HepG2 (cell line): ENCODE measurements around the gene IL1RAP. TPM values are rescaled to one million over a fixed set of nuclear protein-coding genes. Genes with fewer than 3 reads are reported as not detected.

Source experiments
- ATAC-seq: fragments of 200-7000 bp; cut with Tn5 transposase; 3 replicates; pipeline ENCODE4 v1.9.1; 2020; ENCODE audit warnings: mild to moderate bottlenecking, moderate library complexity
- BruUV-seq: library from RNA; stranded (reverse); fragments of 400-500 nt; replicated peaks from 2 replicates; lab custom pipeline; 2021; lab: Mats Ljungman, UMichigan
- CTCF ChIA-PET: fragments of 300-600 bp; formaldehyde crosslinking; extraction: SDS; loops from one replicate; lab custom pipeline; 2021; ENCODE audit warnings: low total read pairs, inconsistent platforms, low intra/inter-chr PET ratio; lab: Yijun Ruan, JAX
- POLR2A ChIA-PET: fragments of 350-600 bp; sonication (Branson Sonifier 250); formaldehyde crosslinking; loops from one replicate; lab custom pipeline; 2020; ENCODE audit warnings: antibody characterized with exemption, inconsistent platforms; lab: Yijun Ruan, JAX
- DNase-seq: peaks from one replicate; pipeline ENCODE4 v3.0.0-alpha.2; 2015; ENCODE audit warnings: low spot score
- FAIRE-seq: peaks from 3 replicates; lab custom pipeline; 2011; peaks lifted over from hg19 to GRCh38; lab: Jason Lieb, UNC
- H2AFZ ChIP-seq: one replicate; pipeline ENCODE4 v1.6.1; 2011; ENCODE audit warnings: low read length, inconsistent platforms
- H3K27ac ChIP-seq: fragments of 300-600 bp; 3 replicates; pipeline ENCODE4 v1.8.0; 2011; ENCODE audit warnings: mixed run types, mild to moderate bottlenecking, mixed read lengths, low read length, inconsistent platforms; ENCODE audit not compliant: insufficient read depth; ENCODE audit errors: extremely low read length
- H3K27me3 ChIP-seq, 2 experiments: fragments of 200-600 bp in 1 of 2; 2 replicates in 1 of 2; 3 replicates in 1 of 2; pipeline versions ENCODE4 v1.6.0 to v1.8.0; 2011; ENCODE audit warnings: low read length in 2 of 2, mild to moderate bottlenecking in 2 of 2, moderate library complexity in 2 of 2, inconsistent platforms in 1 of 2; ENCODE audit not compliant: insufficient read depth in 2 of 2, control insufficient read depth in 1 of 2
- H3K36me3 ChIP-seq, 2 experiments: fragments of 200-600 bp in 1 of 2; replicated peaks in 1 of 2; 2 replicates in 1 of 2; 3 replicates in 1 of 2; pipeline versions ENCODE4 v1.5.1 to v1.8.0; 2011; ENCODE audit warnings: low read length in 2 of 2, inconsistent platforms in 1 of 2; ENCODE audit not compliant: insufficient read depth in 2 of 2, control insufficient read depth in 1 of 2
- H3K4me1 ChIP-seq: 2 replicates; pipeline ENCODE4 v1.5.1; 2012; ENCODE audit warnings: low read length, inconsistent platforms; ENCODE audit not compliant: insufficient read depth
- H3K4me2 ChIP-seq: 2 replicates; pipeline ENCODE4 v1.6.0; 2011; ENCODE audit warnings: low read depth, low read length, inconsistent platforms
- H3K4me3 ChIP-seq, 3 experiments: fragments of 200-600 bp in 1 of 3; sonication (generic), shearing (Covaris generic) in 1 of 3; replicated peaks in 1 of 3; 2 replicates each; pipeline ENCODE4 v1.5.1; 2011 to 2016; ENCODE audit warnings: low read length in 3 of 3, inconsistent platforms in 2 of 3, low read depth in 2 of 3, mild to moderate bottlenecking in 2 of 3, control low read depth in 1 of 3, mixed read lengths in 1 of 3; ENCODE audit not compliant: insufficient read depth in 1 of 3
- H3K79me2 ChIP-seq: one replicate; pipeline ENCODE4 v1.6.1; 2011; ENCODE audit warnings: low read length, inconsistent platforms; ENCODE audit not compliant: insufficient read depth
- H3K9ac ChIP-seq: 2 replicates; pipeline ENCODE4 v1.6.0; 2011; ENCODE audit warnings: mild to moderate bottlenecking, low read depth, low read length, inconsistent platforms; ENCODE audit not compliant: insufficient read depth
- H3K9me3 ChIP-seq: 2 replicates; pipeline ENCODE4 v1.5.1; 2012; ENCODE audit warnings: mild to moderate bottlenecking, low read length
- H4K20me1 ChIP-seq: 2 replicates; pipeline ENCODE4 v1.6.0; 2011; ENCODE audit warnings: inconsistent platforms, mild to moderate bottlenecking, low read length, moderate library complexity; ENCODE audit not compliant: insufficient read depth
- ASH2L ChIP-seq: fragments of 300-600, 200-600 bp; sonication (generic); IDR thresholded peaks from 2 replicates; pipeline ENCODE4 v1.7.0; 2017; ENCODE audit warnings: low read depth, mild to moderate bottlenecking, moderate library complexity, mixed read lengths, low read length; ENCODE audit not compliant: insufficient read length
- BATF2 ChIP-seq: sonication (generic); formaldehyde crosslinking; IDR thresholded peaks from 2 replicates; pipeline ENCODE4 v1.8.0; 2022; ENCODE audit warnings: mild to moderate bottlenecking, missing genetic modification reagents, moderate library complexity
- FOXJ3 ChIP-seq: sonication (generic); formaldehyde crosslinking; IDR thresholded peaks from 2 replicates; pipeline ENCODE4 v1.4.0; 2020; ENCODE audit warnings: missing genetic modification reagents, mild to moderate bottlenecking, borderline replicate concordance
- HNF1A ChIP-seq, 2 experiments: sonication (generic) in 1 of 2; formaldehyde crosslinking in 1 of 2; IDR thresholded peaks; 2 replicates each; pipeline versions ENCODE4 v1.4.0 to v1.6.1; 2016 to 2020; ENCODE audit warnings: borderline replicate concordance in 1 of 2, low read depth in 1 of 2, mild to moderate bottlenecking in 1 of 2, missing genetic modification reagents in 1 of 2
- HOXA3 ChIP-seq: sonication (generic); formaldehyde crosslinking; IDR thresholded peaks from 2 replicates; pipeline ENCODE4 v1.5.0; 2020; ENCODE audit warnings: missing genetic modification reagents
- IRF9 ChIP-seq: sonication (generic); formaldehyde crosslinking; IDR thresholded peaks from 2 replicates; pipeline ENCODE4 v1.8.0; 2022; ENCODE audit warnings: missing genetic modification reagents, mild to moderate bottlenecking, borderline replicate concordance
- KDM2A ChIP-seq: sonication (generic); formaldehyde crosslinking; IDR thresholded peaks from 2 replicates; pipeline ENCODE4 v1.4.0; 2020; ENCODE audit warnings: low read depth, missing genetic modification reagents, borderline replicate concordance
- NFYB ChIP-seq: sonication (generic); formaldehyde crosslinking; IDR thresholded peaks from 2 replicates; pipeline ENCODE4 v1.4.0; 2020; ENCODE audit warnings: missing genetic modification reagents
- SOX5 ChIP-seq: IDR thresholded peaks from 2 replicates; pipeline ENCODE4 v1.6.1; 2016; ENCODE audit warnings: borderline replicate concordance
- TARDBP ChIP-seq: sonication (generic); formaldehyde crosslinking; IDR thresholded peaks from 2 replicates; pipeline ENCODE4 v1.8.0; 2022; ENCODE audit warnings: mild to moderate bottlenecking, missing genetic modification reagents
- ZKSCAN1 ChIP-seq: fragments of 150-350 bp; IDR thresholded peaks from 2 replicates; pipeline ENCODE4 v1.6.1; 2014; ENCODE audit warnings: low read length
- ZNF274 ChIP-seq: sonication (generic); formaldehyde crosslinking; IDR thresholded peaks from 2 replicates; pipeline ENCODE4 v1.5.1; 2020; ENCODE audit warnings: mild to moderate bottlenecking, missing genetic modification reagents
- ZNF326 ChIP-seq: sonication (generic); formaldehyde crosslinking; IDR thresholded peaks from 2 replicates; pipeline ENCODE4 v1.4.0; 2020; ENCODE audit warnings: missing genetic modification reagents, borderline replicate concordance
- ZNF335 ChIP-seq: sonication (generic); formaldehyde crosslinking; IDR thresholded peaks from 2 replicates; pipeline ENCODE4 v1.4.0; 2020; ENCODE audit warnings: missing genetic modification reagents
- ZNF569 ChIP-seq: sonication (generic); formaldehyde crosslinking; IDR thresholded peaks from 2 replicates; pipeline ENCODE4 v1.5.0; 2020; ENCODE audit warnings: mild to moderate bottlenecking, missing genetic modification reagents, moderate library complexity, borderline replicate concordance
- ZNF660 ChIP-seq: sonication (generic); formaldehyde crosslinking; IDR thresholded peaks from 2 replicates; pipeline ENCODE4 v1.5.1; 2020; ENCODE audit warnings: mild to moderate bottlenecking, low read depth, missing genetic modification reagents, borderline replicate concordance
- ZNF724P ChIP-seq: sonication (generic); formaldehyde crosslinking; IDR thresholded peaks from 2 replicates; pipeline ENCODE4 v1.8.0; 2022; ENCODE audit warnings: missing genetic modification reagents, borderline replicate concordance
- WGBS: methylation state at CpG from one replicate; pipeline ENCODE4 v1.1.6; 2017; ENCODE audit warnings: low lambda C conversion rate; 5-methylcytosine and 5-hydroxymethylcytosine counted together
- in situ Hi-C: cut with HindIII; loops from 2 replicates; pipeline ENCODE4 v1.10.0; 2017; ENCODE audit warnings: low pct_unique_long_range_greater_than_20kb; ENCODE audit not compliant: extremely low pct_ligation_motif_present
- intact Hi-C: fragments of 100-400 bp; cut with micrococcal nuclease; formaldehyde crosslinking; loops from one replicate; pipeline ENCODE4 v1.10.0; 2022; ENCODE audit not compliant: unreplicated experiment
- polyA plus RNA-seq, 8 experiments: library from polyadenylated mRNA; depleted of rRNA in 3 of 8; stranded (reverse) in 7 of 8; unstranded in 1 of 8; fragments of >200 nt; fragmentation: Illumina TruSeq in 4 of 8; extraction: Trizol in 4 of 8; gene quantifications; 2 replicates each; pipeline versions ENCODE4 v1.2.1 to v1.2.3, GENCODE V29; 2011 to 2016; ENCODE audit warnings: low read depth in 4 of 8, missing spikeins in 1 of 8, mixed read lengths in 1 of 8; ENCODE audit not compliant: insufficient read depth in 1 of 8
- total RNA-seq, 5 experiments: library from RNA; depleted of rRNA; stranded (reverse); fragments of >200 nt; fragmentation: Illumina TruSeq; extraction: Trizol; gene quantifications; 2 replicates each; pipeline ENCODE4 v1.2.3, GENCODE V29; 2016; ENCODE audit warnings: low read depth in 1 of 5
- TF ChIP-seq, protein P1 (sequence below): sonication (generic); formaldehyde crosslinking; IDR thresholded peaks from 2 replicates; pipeline ENCODE4 v1.8.1; 2023; ENCODE audit warnings: mild to moderate bottlenecking, missing genetic modification reagents

The IL1RAP gene
- total and polyA plus RNA-seq, 2 of the 13 experiments (the other 11 are each of a cell fraction or from before 2014, with no cell fraction given) = 18.3 to 54.9 TPM

- no TSS peak for BruUV-seq
- Histone ChIP-seq H3K4me2 (no peak overlapping the region), H3K9ac (no peak overlapping the region), H3K4me3 (no peak overlapping the region), H3K27ac (no peak overlapping the region), H4K20me1 (no peaks in the 10 kb centered on the region), H3K9me3 (no peaks in the 10 kb centered on the region), H3K27me3 (no peaks in the 10 kb centered on the region), H2AFZ (no peak overlapping the region), H3K4me1 (no peaks in the 10 kb centered on the region), H3K79me2 (no peaks in the 10 kb centered on the region), H3K36me3 (no peaks in the 10 kb centered on the region)
- FAIRE-seq (no peak), ATAC-seq (no peak), DNase-seq (no peak)
- POLR2A ChIA-PET = no interaction called here
- WGBS = 53% methylated on average over 7 of the region's 7 CpGs
- intact Hi-C loops (no loop called here), in situ Hi-C loops (loop anchor here (25.0 kb wide), 1 partner anchor 722 kb away; no protein-coding TSS in a partner anchor)
- CTCF ChIA-PET = no interaction called here
- TF ChIP-seq FOXJ3 (CRISPR knock-in tag) (no peak), ZNF724P (no peak), ZNF660 (CRISPR knock-in tag) (no peak), ZNF569 (CRISPR knock-in tag) (no peak), NFYB (CRISPR knock-in tag) (no peak), BATF2 (CRISPR knock-in tag) (no peak), ZNF335 (CRISPR knock-in tag) (no peak), HOXA3 (CRISPR knock-in tag) (no peak), HNF1A (IDR thresholded peaks at IDR 0.05; ENCODE audit: low read depth) (no peak), HNF1A (CRISPR knock-in tag; IDR thresholded peaks at IDR 0.05; ENCODE audit: borderline replicate concordance) (no peak), ZNF274 (CRISPR knock-in tag) (no peak), ZKSCAN1 (no peak), KDM2A (CRISPR knock-in tag) (no peak), TARDBP (CRISPR knock-in tag) (no peak), IRF9 (CRISPR knock-in tag) (no peak), ASH2L (no peak), ZNF326 (CRISPR knock-in tag) (no peak), SOX5 (CRISPR knock-in tag) (no peak)
- TF ChIP-seq, protein P1, sequence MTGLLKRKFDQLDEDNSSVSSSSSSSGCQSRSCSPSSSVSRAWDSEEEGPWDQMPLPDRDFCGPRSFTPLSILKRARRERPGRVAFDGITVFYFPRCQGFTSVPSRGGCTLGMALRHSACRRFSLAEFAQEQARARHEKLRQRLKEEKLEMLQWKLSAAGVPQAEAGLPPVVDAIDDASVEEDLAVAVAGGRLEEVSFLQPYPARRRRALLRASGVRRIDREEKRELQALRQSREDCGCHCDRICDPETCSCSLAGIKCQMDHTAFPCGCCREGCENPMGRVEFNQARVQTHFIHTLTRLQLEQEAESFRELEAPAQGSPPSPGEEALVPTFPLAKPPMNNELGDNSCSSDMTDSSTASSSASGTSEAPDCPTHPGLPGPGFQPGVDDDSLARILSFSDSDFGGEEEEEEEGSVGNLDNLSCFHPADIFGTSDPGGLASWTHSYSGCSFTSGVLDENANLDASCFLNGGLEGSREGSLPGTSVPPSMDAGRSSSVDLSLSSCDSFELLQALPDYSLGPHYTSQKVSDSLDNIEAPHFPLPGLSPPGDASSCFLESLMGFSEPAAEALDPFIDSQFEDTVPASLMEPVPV (CRISPR knock-in tag) = no peak
These were observed 170.9 kb downstream of the IL1RAP start for GRCh38 chr3:190684776-190685175.
